Endothelial cell of umbilical vein (primary cell): ENCODE measurements around the gene C3orf52. TPM values are rescaled to one million over a fixed set of nuclear protein-coding genes. Genes with fewer than 3 reads are reported as not detected.

Experiments used
- BruUV-seq: library from RNA; stranded (reverse); fragments of 400-500 nt; replicated peaks from 2 replicates; lab custom pipeline; 2021; lab: Mats Ljungman, UMichigan
- CTCF ChIA-PET: fragments of 300-600, 350-600 bp; sonication (Branson Sonifier 250); formaldehyde crosslinking; loops from one replicate; lab custom pipeline; 2021; ENCODE audit warnings: antibody characterized with exemption, inconsistent platforms; lab: Charles Lee
- POLR2A ChIA-PET: fragments of 300-600, 350-600 bp; sonication (Branson Sonifier 250); formaldehyde crosslinking; loops from one replicate; lab custom pipeline; 2021; ENCODE audit warnings: antibody characterized with exemption, inconsistent platforms; lab: Charles Lee
- DNase-seq: peaks from one replicate; pipeline ENCODE4 v3.0.0-alpha.2; 2011; ENCODE audit warnings: low read depth, low spot score
- FAIRE-seq: peaks from 2 replicates; lab custom pipeline; 2011; peaks lifted over from hg19 to GRCh38; lab: Jason Lieb, UNC
- H2AFZ ChIP-seq: 2 replicates; pipeline ENCODE4 v1.6.0; 2012; ENCODE audit warnings: low read depth, low read length, control low read depth, inconsistent platforms
- H3K27ac ChIP-seq: 2 replicates; pipeline ENCODE4 v1.5.1; 2011; ENCODE audit warnings: low read depth, mild to moderate bottlenecking, control low read depth, low read length, moderate library complexity; ENCODE audit not compliant: insufficient read depth
- H3K27me3 ChIP-seq, 2 experiments: 2 replicates each; pipeline versions ENCODE4 v1.6.0 to v1.6.1; 2011; ENCODE audit warnings: low read length in 2 of 2, mixed read lengths in 1 of 2; ENCODE audit not compliant: control insufficient read depth in 2 of 2, insufficient read depth in 2 of 2
- H3K36me3 ChIP-seq, 2 experiments: 2 replicates in 1 of 2; 3 replicates in 1 of 2; pipeline ENCODE4 v1.5.1; 2011; ENCODE audit warnings: low read length in 2 of 2, mild to moderate bottlenecking in 1 of 2, moderate library complexity in 1 of 2; ENCODE audit not compliant: control insufficient read depth in 2 of 2, insufficient read depth in 2 of 2; ENCODE audit errors: extremely low read depth in 1 of 2
- H3K4me1 ChIP-seq: 3 replicates; pipeline ENCODE4 v1.5.1; 2011; ENCODE audit warnings: mild to moderate bottlenecking, low read length; ENCODE audit not compliant: control insufficient read depth, insufficient read depth; ENCODE audit errors: extremely low read depth
- H3K4me2 ChIP-seq: 2 replicates; pipeline ENCODE4 v1.6.1; 2011; ENCODE audit warnings: low read length, control low read depth, mixed read lengths; ENCODE audit not compliant: insufficient read depth
- H3K4me3 ChIP-seq, 3 experiments: fragments of 200-600 bp in 1 of 3; sonication (generic), shearing (Covaris generic) in 1 of 3; replicated peaks in 1 of 3; 2 replicates each; pipeline ENCODE4 v1.5.1; 2011 to 2016; ENCODE audit warnings: control low read depth in 3 of 3, low read length in 3 of 3, mild to moderate bottlenecking in 2 of 3, inconsistent platforms in 1 of 3, low read depth in 1 of 3, moderate library complexity in 1 of 3; ENCODE audit not compliant: insufficient read depth in 1 of 3
- H3K79me2 ChIP-seq: 2 replicates; pipeline ENCODE4 v1.6.0; 2012; ENCODE audit warnings: low read length, inconsistent platforms; ENCODE audit not compliant: control insufficient read depth, insufficient read depth
- H3K9ac ChIP-seq: replicated peaks from 2 replicates; pipeline ENCODE3; 2011; ENCODE audit warnings: low read length, control low read depth; ENCODE audit not compliant: insufficient read depth; ENCODE audit errors: extremely low read depth
- H3K9me1 ChIP-seq: replicated peaks from 3 replicates; pipeline ENCODE4 v1.6.0; 2011; ENCODE audit warnings: mild to moderate bottlenecking, low read length; ENCODE audit not compliant: control insufficient read depth, insufficient read depth; ENCODE audit errors: extremely low read depth
- H3K9me3 ChIP-seq: replicated peaks from 2 replicates; pipeline ENCODE4 v1.5.1; 2012; ENCODE audit warnings: low read length, inconsistent platforms; ENCODE audit not compliant: control insufficient read depth, insufficient read depth
- H4K20me1 ChIP-seq: replicated peaks from 2 replicates; pipeline ENCODE3; 2011; ENCODE audit warnings: mild to moderate bottlenecking, low read length; ENCODE audit not compliant: control insufficient read depth, insufficient read depth; ENCODE audit errors: extremely low read depth
- EZH2 ChIP-seq: IDR thresholded peaks from 2 replicates; pipeline ENCODE4 v1.6.1; 2012; ENCODE audit warnings: borderline replicate concordance, low read depth, mild to moderate bottlenecking, moderate library complexity, low read length, inconsistent platforms; ENCODE audit not compliant: severe bottlenecking
- FOS ChIP-seq: IDR thresholded peaks from 2 replicates; pipeline ENCODE4 v1.6.1; 2011; ENCODE audit warnings: mild to moderate bottlenecking, low read length, moderate library complexity, borderline replicate concordance; ENCODE audit not compliant: insufficient read depth
- GATA2 ChIP-seq: IDR thresholded peaks from 2 replicates; pipeline ENCODE4 v1.7.0; 2011; ENCODE audit warnings: low read depth, mild to moderate bottlenecking, moderate library complexity, mixed read lengths, low read length; ENCODE audit not compliant: insufficient read length, insufficient read depth
- JUN ChIP-seq: IDR thresholded peaks from 2 replicates; pipeline ENCODE4 v1.6.1; 2011; ENCODE audit warnings: borderline replicate concordance, low read depth; ENCODE audit not compliant: insufficient read length, insufficient read depth
- MYC ChIP-seq: IDR thresholded peaks from one replicate; pipeline ENCODE4 v1.6.1; 2011; ENCODE audit warnings: mild to moderate bottlenecking, low read depth, low read length
- POLR2A ChIP-seq: IDR thresholded peaks from 2 replicates; pipeline ENCODE4 v1.6.1; 2012; ENCODE audit warnings: low read depth, mild to moderate bottlenecking, control low read depth, low read length
- POLR2AphosphoS5 ChIP-seq: IDR thresholded peaks from 2 replicates; pipeline ENCODE4 v1.6.1; 2012; ENCODE audit warnings: low read depth, mild to moderate bottlenecking, control low read depth, low read length, moderate library complexity; ENCODE audit not compliant: insufficient read depth
- dilution Hi-C: fragments of 300-500 bp; cut with MboI; formaldehyde crosslinking; loops from one replicate; pipeline ENCODE4 v1.15.0; 2019; ENCODE audit warnings: low sequenced_read_pairs; ENCODE audit not compliant: extremely low pct_ligation_motif_present
- intact Hi-C: fragments of 100-400 bp; cut with micrococcal nuclease; formaldehyde crosslinking; loops from one replicate; pipeline ENCODE4 v1.10.0; 2022
- polyA plus RNA-seq, 4 experiments: library from polyadenylated mRNA; depleted of rRNA in 3 of 4; stranded (reverse) in 3 of 4; unstranded in 1 of 4; fragments of >200 nt; gene quantifications; 2 replicates each; pipeline versions ENCODE4 v1.2.1 to v1.2.3, GENCODE V29; 2011 to 2012; ENCODE audit warnings: missing spikeins in 1 of 4
- total RNA-seq: library from RNA; stranded (reverse); gene quantifications from 2 replicates; pipeline ENCODE4 v1.2.3, GENCODE V29; 2021
- TF ChIP-seq, protein P1 (sequence below): IDR thresholded peaks from 2 replicates; pipeline ENCODE4 v1.6.1; 2011; ENCODE audit not compliant: insufficient read depth, insufficient read length
- TF ChIP-seq, protein P2 (sequence below), 2 donors: IDR thresholded peaks; 1 replicate in 1 of 2; 2 replicates in 1 of 2; pipeline ENCODE4 v1.5.1; 2011; ENCODE audit warnings: low read length in 2 of 2, mild to moderate bottlenecking in 2 of 2, moderate library complexity in 2 of 2, control low read depth in 1 of 2, inconsistent platforms in 1 of 2, low read depth in 1 of 2; ENCODE audit not compliant: insufficient read depth in 1 of 2; ENCODE audit errors: extremely low read depth in 1 of 2

The C3orf52 gene
- total and polyA plus RNA-seq, 2 donors (not counting 3 experiments of a cell fraction or from before 2014, with no cell fraction given) = 4.2 to 4.6 TPM

DNA sequence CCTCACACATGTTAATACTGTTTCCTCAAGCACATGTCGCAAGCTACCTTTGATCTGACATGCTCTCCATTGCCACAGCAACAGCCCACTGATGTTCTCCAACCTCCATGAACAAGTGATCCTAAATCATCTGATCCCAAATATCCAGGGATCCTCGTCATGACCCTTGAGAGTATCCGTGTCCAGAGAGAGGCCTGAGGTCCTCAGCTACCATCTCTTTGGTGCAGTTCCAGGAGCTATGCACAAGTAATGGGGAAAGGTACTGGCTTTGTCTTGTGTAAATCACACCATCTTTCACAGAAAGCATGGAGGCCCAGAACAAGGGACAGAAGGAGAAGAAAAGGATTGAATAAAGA, 44.4 kb downstream of the C3orf52 start:
- Histone ChIP-seq H3K79me2 (no peaks in the 10 kb centered on the region), H3K9me1 (no peaks in the 10 kb centered on the region), H3K4me3 (no peak overlapping the region), H3K27me3 (no peaks in the 10 kb centered on the region), H3K4me2 (no peak overlapping the region), H2AFZ (no peak overlapping the region), H4K20me1 (no peaks in the 10 kb centered on the region), H3K4me1 (no peaks in the 10 kb centered on the region), H3K27ac (no peak overlapping the region), H3K9ac (no peak overlapping the region), H3K36me3 (no peaks in the 10 kb centered on the region), H3K9me3 (no peaks in the 10 kb centered on the region)
- POLR2A ChIA-PET = no interaction called here
- intact Hi-C loops = no loop called here
- no TSS peak for BruUV-seq
- FAIRE-seq (no peak), DNase-seq (no peak)
- CTCF ChIA-PET = interaction anchor here (0.8 to 1.6 kb wide), 2 partner anchors 19 to 163 kb away, joined by 3 to 8 read pairs; partner anchors contain the start of gene SLC9C1
- TF ChIP-seq, protein P1, sequence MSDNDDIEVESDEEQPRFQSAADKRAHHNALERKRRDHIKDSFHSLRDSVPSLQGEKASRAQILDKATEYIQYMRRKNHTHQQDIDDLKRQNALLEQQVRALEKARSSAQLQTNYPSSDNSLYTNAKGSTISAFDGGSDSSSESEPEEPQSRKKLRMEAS = no peak
- TF ChIP-seq POLR2AphosphoS5 (no peak), MYC (no peak), JUN (no peak), FOS (no peak), POLR2A (no peak)
- dilution Hi-C loops = no loop called here

DNA sequence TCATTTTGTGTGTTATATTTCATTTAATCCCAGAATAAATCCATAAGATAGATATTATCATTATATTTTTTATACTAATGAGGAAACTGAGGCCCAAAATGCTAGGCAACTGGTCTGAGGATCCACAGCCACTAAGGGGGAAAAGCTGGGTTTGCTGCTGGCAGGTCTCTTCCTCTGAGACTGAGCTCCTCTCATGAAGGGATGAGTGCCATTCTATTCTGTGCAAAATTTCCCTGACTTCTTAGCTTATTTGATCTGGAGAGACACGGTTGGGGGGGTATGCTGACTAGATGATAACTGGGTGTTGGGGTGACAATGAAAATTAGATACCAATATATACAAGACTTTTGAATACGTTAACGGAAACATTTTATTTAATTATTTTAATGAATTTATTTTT, 44.9 kb downstream of the C3orf52 start:
- Histone ChIP-seq H3K9me3 (no peaks in the 10 kb centered on the region), H3K4me1 (no peaks in the 10 kb centered on the region), H4K20me1 (no peaks in the 10 kb centered on the region), H3K27ac (no peak overlapping the region), H2AFZ (no peak overlapping the region), H3K4me3 (no peak overlapping the region), H3K9ac (no peak overlapping the region), H3K36me3 (no peaks in the 10 kb centered on the region), H3K4me2 (no peak overlapping the region), H3K79me2 (no peaks in the 10 kb centered on the region), H3K9me1 (no peaks in the 10 kb centered on the region), H3K27me3 (no peaks in the 10 kb centered on the region)
- CTCF ChIA-PET = interaction anchor here (0.8 to 1.6 kb wide), 2 partner anchors 19 to 162 kb away, joined by 3 to 8 read pairs; partner anchors contain the start of gene SLC9C1
- POLR2A ChIA-PET = no interaction called here
- no peak for TF ChIP-seq MYC
- no peak for TF ChIP-seq POLR2A
- no peak for TF ChIP-seq GATA2
- TF ChIP-seq FOS = no peak
- no peak for TF ChIP-seq EZH2
- TF ChIP-seq POLR2AphosphoS5 = no peak
- TF ChIP-seq JUN = no peak
- TF ChIP-seq, protein P2, sequence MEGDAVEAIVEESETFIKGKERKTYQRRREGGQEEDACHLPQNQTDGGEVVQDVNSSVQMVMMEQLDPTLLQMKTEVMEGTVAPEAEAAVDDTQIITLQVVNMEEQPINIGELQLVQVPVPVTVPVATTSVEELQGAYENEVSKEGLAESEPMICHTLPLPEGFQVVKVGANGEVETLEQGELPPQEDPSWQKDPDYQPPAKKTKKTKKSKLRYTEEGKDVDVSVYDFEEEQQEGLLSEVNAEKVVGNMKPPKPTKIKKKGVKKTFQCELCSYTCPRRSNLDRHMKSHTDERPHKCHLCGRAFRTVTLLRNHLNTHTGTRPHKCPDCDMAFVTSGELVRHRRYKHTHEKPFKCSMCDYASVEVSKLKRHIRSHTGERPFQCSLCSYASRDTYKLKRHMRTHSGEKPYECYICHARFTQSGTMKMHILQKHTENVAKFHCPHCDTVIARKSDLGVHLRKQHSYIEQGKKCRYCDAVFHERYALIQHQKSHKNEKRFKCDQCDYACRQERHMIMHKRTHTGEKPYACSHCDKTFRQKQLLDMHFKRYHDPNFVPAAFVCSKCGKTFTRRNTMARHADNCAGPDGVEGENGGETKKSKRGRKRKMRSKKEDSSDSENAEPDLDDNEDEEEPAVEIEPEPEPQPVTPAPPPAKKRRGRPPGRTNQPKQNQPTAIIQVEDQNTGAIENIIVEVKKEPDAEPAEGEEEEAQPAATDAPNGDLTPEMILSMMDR (IDR thresholded peaks at IDR 0.05; ENCODE audit: extremely low read depth in 1 of 2, insufficient read depth in 1 of 2, low read depth in 1 of 2, low read length in 2 of 2) = no peak
- TF ChIP-seq, protein P1 = no peak
- dilution Hi-C loops (no loop called here), intact Hi-C loops (no loop called here)
- FAIRE-seq (no peak), DNase-seq (no peak)
- no TSS peak for BruUV-seq
